GM15510 (cell line): ENCODE data around the gene ATAD2B.

Source experiments
- POLR2A ChIP-seq: IDR thresholded peaks from 3 replicates; pipeline ENCODE4 v1.6.1; 2011; ENCODE audit warnings: borderline replicate concordance; ENCODE audit not compliant: insufficient read length; ENCODE audit errors: extremely low read depth

ATAD2B gene

GRCh38 chr2:23924589-23925359 lies 2.1 kb downstream of the ATAD2B start:
- TF ChIP-seq POLR2A = no peak

DNA sequence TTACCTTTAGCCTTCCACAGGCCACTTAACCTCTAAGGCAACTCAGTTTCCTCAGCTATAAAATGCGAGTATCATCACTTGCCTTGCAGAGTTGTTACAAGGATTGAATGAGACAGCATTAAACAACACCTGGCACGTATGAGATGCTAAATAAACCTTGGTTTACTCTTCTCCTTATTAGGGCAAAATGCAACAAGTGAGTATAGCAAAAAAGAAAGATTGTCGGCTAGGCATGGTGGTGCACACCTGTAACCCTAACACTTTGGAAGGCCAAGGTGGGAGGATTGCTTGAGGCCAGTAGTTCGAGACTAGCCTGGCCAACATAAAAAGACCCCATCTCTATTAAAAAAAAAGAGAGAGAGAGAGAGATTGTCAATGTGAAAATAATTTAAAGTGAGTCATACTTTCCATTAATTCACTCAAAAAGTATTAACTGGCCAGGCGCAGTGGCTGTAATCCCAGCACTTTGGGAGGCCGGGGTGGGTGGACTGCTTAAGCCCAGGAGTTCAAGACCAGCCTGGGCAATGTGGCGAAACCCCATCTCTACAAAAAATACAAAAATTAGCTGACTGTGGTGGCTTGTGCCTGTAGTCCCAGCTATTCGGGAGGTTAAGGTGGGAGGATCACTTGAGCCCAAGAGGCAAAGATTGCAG lies 8.0 kb downstream of the ATAD2B start:
- no peak for TF ChIP-seq POLR2A

- no peak for TF ChIP-seq POLR2A
These were observed 10.1 kb downstream of the ATAD2B start for GRCh38 chr2:23916727-23917405.

GRCh38 chr2:23915327-23915726 lies 11.6 kb downstream of the ATAD2B start:
- TF ChIP-seq POLR2A = no peak

DNA sequence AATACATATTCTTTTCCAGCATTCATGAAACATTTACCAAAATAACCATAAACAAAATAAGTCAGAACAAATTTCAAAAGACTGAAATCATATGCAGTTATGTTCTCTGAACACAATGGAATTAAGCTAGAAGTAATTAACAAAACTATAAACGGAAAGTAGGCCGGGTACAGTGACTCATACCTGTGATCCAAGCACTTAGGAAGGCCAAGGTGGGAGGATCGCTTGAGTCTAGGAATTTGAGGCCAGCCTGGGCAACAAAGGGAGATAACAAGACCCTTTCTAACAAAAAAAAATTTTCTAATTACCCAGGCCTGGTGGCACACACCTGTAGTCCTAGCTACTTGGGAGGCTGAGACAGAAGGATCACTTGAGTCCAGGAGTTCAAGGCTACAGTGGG lies 14.9 kb downstream of the ATAD2B start:
- TF ChIP-seq POLR2A = no peak

DNA sequence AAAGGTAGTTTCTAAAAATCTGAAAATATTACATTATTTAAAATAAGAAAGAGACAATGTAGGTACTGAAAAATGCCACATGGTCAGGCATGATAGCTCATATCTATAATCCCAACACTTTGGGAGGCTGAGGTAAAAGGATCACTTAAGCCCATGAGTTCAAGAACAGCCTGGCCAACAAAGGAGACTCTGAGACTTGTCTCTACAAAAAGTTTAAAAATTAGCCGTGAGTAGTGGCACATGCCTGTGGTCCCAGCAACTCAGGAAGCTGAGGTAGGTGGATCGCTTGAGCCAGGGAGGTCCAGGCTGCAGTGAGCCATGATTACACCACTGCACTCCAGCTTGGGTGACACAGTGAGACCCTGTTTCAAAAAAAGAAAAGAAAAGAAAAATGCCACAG lies 21.8 kb downstream of the ATAD2B start:
- TF ChIP-seq POLR2A = no peak

GRCh38 chr2:23904692-23905091 lies 22.2 kb downstream of the ATAD2B start:
- TF ChIP-seq POLR2A = no peak

DNA sequence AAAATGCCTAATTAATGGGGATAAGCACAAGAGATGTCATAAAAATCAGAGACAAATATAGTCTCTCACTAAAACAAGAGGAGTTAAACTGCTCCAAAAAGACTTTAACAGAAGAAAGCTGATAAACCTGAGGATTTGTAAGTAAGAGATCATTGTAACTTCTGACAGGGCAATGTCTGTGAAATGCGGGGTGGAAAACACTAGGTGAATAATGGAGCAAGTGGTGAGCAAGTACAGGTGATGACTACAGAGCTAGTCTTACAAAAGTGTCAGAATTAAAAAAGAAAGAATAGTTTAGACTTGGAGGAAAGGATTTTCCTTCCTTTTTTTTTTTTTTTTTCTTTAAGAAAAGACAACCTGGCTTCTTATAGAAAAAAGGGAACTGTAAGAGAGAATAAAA lies 22.7 kb downstream of the ATAD2B start:
- no peak for TF ChIP-seq POLR2A

- no peak for TF ChIP-seq POLR2A
These were observed 23.9 kb downstream of the ATAD2B start for GRCh38 chr2:23903034-23903433.

DNA sequence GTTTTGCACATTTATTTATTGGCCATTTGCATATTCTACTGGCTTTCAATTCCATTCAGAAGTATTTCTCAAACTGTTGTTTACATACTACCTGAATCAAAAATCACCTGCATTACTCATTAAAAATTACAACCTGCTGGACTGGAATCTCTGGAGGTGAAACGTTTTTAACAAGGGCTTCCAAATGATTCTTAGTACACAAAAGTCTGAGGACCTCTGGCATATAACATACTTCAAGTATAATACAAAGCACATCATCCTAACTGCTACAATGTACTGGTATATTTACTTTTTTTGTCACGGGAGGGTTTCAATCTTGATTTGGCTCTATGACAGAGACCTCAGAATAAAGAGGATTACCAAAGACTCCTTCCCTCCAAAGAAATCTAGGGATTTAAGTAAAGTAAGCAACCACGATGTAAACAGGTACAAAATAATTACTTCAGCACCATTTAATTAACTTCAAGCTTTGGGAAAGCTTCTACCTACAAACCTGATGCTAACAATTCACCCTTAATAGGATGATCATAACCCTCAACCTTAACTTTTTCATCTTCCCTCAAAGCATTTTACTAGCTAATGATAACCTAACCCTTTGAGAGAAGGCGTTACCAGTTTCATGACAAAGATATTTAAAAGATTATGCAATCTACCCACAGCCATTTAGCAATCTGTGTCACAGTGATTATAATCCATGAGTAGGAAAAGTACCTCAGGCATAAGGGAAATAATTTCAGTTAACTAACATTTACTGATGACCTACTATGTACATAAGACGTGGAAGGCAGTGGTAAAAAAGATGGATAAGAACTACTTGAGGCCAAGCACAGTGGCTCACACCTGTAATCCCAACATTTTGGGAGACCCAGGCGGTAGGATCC lies 24.7 kb downstream of the ATAD2B start:
- no peak for TF ChIP-seq POLR2A

GRCh38 chr2:23900541-23901322 lies 26.2 kb downstream of the ATAD2B start:
- no peak for TF ChIP-seq POLR2A

- no peak for TF ChIP-seq POLR2A
These were observed 26.8 kb downstream of the ATAD2B start for GRCh38 chr2:23900133-23900532.

DNA sequence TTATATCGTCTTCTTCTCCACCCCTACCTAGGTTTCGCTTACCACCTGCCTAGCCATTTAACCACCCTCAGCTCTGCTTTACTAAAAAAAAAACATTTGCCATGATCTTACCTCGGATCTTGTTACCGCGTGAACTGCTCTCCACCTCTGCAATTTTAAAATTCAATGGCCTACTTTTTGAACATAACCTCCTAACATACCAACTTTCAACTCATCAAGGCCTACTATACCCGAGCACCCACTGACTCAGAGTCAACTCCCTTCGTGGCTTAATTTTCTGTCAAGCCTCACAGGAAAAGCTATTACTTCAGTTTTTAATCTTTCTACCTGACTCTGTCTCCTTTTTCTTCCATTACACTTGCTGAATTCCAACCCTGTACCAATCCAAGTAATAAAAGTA lies 55.7 kb downstream of the ATAD2B start:
- TF ChIP-seq POLR2A = no peak

- TF ChIP-seq POLR2A = no peak
These were observed 59.5 kb downstream of the ATAD2B start for GRCh38 chr2:23867449-23867848.
